WI38 (cell line): ENCODE data around the gene HRNR.
"Not testable (repeated sequence)": the region's sequence is repeated elsewhere in the genome, so short reads cannot be mapped to it uniquely, and the experiment has no call there.

ENCODE experiments used
- H3K4me3 ChIP-seq: 2 replicates; pipeline ENCODE4 v1.5.1; 2011; ENCODE audit warnings: low read depth, mild to moderate bottlenecking, control low read depth, low read length
- TF ChIP-seq, protein P1 (sequence below): IDR thresholded peaks from 2 replicates; pipeline ENCODE4 v1.5.1; 2012; ENCODE audit warnings: low read depth, mild to moderate bottlenecking, control low read depth, low read length

The HRNR gene

DNA sequence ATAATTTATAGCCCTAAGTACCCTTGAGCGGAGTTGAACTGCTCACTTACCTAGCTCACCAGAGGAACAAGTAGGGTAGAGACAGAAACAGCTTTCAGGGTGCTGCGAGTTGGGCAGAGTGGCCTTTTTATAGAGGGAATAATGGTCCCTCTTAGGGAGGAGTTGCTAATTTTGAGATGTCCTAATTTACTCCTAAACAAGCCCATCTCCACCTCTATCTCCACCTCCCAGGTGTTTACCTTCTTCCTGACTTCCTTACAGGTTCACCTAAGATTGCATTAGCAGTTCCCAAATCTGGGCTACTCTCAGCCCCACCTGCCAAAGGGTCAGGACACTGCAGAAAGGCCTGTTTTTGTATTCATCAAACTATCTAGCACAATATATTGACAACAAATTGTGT lies at the start of gene HRNR:
Gene HRNR, minus strand, starts transcription at position 101 of the 400 bp plus-strand sequence. CDS start 940 bp downstream, outside the sequence.
- TF ChIP-seq, protein P1, sequence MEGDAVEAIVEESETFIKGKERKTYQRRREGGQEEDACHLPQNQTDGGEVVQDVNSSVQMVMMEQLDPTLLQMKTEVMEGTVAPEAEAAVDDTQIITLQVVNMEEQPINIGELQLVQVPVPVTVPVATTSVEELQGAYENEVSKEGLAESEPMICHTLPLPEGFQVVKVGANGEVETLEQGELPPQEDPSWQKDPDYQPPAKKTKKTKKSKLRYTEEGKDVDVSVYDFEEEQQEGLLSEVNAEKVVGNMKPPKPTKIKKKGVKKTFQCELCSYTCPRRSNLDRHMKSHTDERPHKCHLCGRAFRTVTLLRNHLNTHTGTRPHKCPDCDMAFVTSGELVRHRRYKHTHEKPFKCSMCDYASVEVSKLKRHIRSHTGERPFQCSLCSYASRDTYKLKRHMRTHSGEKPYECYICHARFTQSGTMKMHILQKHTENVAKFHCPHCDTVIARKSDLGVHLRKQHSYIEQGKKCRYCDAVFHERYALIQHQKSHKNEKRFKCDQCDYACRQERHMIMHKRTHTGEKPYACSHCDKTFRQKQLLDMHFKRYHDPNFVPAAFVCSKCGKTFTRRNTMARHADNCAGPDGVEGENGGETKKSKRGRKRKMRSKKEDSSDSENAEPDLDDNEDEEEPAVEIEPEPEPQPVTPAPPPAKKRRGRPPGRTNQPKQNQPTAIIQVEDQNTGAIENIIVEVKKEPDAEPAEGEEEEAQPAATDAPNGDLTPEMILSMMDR: no peak
- no peak within 1 kb of the TSS for H3K4me3 ChIP-seq

DNA sequence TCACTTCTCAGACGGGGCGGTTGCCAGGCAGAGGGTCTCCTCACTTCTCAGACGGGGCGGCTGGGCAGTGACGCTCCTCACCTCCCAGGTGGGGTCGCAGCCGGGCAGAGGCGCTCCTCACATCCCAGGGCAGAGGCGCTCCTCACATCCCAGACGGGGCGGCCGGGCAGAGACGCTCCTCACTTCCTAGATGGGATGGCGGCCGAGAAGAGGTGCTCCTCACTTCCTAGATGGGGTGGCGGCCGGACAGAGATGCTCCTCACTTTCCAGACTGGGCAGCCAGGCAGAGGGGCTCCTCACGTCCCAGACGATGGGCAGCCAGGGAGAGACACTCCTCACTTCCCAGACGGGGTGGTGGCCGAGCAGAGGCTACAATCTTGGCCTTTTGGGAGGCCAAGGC lies 32.4 kb upstream of the HRNR start:
- H3K4me3 ChIP-seq: not testable (repeated sequence)

DNA sequence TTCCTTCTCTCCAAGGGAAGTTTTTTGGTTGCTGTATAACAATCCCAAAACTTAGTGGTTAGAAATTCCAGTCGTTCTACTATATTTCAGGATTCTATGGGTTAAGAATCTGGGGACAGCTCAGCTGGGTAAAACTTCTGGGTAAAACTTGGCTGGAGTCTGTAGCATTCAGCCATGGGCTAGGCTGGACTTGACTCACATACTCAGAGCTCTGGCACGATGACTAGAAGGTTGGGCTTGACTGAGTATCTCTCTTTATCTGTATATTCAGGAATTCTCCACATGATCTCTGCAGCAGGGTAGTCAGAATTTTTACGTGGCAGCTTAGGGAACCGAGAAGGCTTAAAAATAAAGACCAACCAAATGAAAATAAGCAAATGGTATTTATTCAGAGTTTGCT lies 28.2 kb upstream of the HRNR start:
- TF ChIP-seq, protein P1: no peak

DNA sequence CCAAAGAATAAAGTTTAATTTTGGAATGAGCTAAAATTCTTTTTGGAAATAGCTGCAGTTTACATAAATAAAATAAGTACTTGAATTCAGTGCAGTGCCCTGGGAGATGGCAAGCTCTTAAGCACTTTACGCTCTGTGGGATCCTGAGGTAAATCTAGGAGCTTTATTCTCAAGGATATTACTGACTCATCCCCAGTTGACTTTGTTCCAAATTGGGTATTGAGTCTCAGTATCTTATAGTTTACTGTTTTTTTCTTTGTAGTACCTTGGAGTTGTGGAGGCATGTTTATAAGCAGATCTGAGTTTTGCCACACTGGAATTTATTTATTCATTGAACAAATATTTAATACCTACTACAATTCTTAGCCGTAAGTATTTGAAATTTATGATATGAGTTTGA lies 27.4 kb upstream of the HRNR start:
- no peak overlapping the region for H3K4me3 ChIP-seq
- TF ChIP-seq, protein P1: no peak

More for the DNA sequence above, 28.2 kb upstream of the HRNR start:
- no peak overlapping the region for H3K4me3 ChIP-seq

DNA sequence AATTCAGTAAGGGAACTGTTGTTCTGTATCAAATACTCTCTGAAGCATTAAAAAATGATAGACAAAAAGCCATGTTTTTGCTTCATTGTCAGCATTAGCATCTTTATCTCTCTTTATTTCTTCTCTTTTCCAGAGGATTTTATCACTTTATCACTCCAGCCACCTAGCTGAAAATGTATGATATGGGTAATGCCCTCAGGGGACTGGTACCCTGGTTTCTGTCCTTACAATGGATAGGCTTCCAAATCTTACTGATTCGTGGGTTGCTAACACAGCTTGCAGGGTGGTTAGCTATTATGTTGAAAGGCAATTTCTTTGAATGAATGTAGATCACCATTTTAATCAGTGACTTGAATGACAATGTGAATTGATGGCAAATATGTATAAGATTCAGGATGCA lies 23.3 kb upstream of the HRNR start:
- no peak overlapping the region for H3K4me3 ChIP-seq
- TF ChIP-seq, protein P1: no peak

DNA sequence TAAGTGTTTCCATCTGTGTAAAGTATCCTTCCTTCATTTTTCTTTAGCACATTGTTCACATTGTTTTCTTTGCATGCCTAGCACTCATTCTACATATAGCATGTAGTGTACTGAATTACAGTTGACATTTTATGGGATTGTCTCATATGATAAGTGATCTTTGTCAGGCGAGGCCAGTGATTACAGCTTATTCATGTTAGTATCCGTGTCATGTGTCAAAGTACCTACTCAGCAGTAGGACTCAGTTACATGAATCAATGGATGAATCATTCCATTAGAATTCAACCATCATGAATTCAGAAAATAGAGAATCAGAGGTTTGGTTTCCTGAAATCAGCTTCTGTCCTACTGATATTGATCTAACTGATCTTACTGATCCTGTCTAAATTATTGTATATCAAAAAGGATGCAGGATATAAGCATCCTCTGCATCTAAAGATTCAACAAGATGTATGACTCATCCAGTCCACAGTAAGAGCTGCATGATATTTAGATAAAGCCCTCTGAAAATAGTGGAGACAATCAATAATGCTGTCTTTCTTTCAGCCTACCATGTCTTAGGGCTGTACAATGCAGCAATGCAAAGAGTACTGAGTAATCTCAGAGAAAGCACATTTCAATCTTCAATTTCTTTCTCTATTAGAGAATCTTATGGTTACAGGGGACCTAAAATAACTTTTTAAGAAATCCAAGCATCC lies 20.7 kb upstream of the HRNR start:
- TF ChIP-seq, protein P1: no peak
- no peak overlapping the region for H3K4me3 ChIP-seq

DNA sequence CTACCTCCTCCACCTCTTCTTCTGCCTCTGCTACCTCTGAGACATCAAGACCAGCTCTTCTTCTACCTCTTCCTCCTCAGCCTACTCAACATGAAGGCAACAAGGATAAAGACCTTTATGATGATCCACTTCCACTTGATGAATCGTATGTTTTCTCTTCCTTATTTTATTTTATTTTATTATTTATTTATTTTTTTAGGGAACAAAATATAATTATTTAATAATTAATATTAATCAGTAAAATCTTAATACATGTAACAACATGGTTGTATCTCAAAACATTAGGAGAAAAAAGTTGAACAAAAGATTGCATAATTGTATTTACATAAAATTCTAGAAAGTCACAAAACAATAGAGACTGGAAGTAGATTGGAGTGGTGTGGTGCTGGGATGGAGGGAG lies 13.1 kb upstream of the HRNR start:
- no peak overlapping the region for H3K4me3 ChIP-seq
- TF ChIP-seq, protein P1: no peak

DNA sequence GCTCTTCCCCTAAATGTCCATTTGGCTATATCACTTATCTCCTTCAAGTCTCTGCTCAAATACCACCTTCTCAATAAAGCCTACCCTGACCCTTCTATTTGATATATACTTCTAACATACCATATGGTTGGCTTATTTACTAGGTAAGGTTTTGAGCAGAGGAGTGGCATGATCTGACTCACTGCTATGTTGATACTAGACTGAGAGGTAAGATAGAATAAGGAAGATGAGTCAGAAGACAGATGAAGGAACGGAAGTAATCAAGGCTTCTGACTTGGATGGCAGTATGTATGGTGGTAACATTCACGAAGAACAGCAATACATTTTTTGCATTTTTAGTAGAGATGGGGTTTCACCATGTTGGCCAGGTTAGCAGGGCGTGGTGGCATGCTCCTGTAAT lies 4.8 kb upstream of the HRNR start:
- TF ChIP-seq, protein P1: no peak
- no peak overlapping the region for H3K4me3 ChIP-seq
